ENCODE data around the gene DNAH12. TPM values are rescaled to one million over a fixed set of nuclear protein-coding genes. Genes with fewer than 3 reads are reported as not detected.
A peak's percentile ranks its signal among the peaks of the same experiment; 100 is the strongest.

The DNAH12 gene
- 0.08 TPM for total RNA-seq

DNA sequence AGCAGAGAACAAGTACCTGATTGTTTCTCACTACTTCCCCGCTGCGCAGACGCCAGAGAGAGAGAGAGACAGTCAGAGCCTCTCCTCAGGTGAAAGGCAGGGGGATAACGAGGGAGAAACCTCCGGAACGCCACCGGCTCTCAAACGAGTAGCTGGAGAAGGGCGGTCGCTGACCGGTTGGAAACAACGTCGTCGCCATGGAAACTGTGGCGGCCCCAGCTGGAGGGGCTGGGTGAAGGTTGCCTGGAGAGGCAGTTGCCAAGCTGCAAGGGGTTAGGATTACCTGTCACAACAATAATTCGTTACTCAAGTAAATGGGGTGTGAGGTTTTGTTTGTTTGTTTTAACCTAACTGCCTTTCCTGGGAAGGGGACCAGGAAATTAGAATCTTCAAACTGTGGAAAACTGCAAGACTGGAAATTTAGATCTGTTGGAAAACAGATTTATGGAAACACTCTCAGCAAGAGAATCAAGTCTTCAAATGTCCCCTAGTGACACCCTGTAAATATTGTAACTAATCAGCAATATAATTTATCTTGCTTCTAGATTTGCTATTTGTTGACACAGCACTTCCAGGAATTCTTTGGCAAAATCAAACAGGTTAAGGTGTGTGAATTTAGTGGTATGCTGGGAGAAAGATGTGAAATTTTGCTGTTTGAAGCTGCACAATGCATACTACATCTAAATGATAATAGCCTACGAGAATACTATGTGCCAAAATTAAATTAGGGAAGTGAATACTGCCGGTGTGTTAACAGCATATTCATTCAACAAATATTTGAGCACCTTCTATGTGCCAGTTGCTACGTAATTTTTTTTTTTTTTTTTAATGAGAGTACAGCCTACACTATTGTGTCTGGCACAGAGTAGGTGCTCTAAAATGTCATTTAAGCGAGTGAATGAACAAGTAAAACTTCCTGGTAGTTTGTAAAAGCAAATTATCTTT is at the start of gene DNAH12:
Gene DNAH12 (minus strand): TSS at position 164 of the 945 bp plus-strand sequence. CDS start 1,474 bp downstream, outside the sequence.
- peak; percentile 32 for ATAC-seq

- no peak for ATAC-seq
Measured at GRCh38 chr3:57592306-57592705, 48.2 kb upstream of the DNAH12 start.

DNA sequence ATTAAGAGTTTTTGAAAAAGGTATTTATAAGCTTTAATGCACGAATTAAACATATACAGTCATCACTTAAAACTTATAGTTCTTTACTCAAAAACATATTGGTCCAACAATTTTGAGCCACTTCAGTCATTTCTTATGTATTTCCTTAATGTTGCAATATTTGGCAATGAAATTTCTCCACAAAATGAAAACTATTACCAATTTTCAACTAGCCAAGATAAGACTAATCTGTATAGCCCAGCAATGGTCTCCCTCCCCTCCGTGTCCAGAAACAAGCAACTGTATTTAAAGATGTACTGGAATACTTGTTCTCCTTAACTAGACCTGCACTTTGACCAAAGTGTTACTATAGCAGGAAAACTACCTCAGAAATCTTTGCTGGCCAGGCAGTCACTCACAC is 43.8 kb upstream of the DNAH12 start:
- ATAC-seq, result no peak

- ATAC-seq, result no peak
Measured at GRCh38 chr3:57586778-57587177, 42.6 kb upstream of the DNAH12 start.

GRCh38 chr3:57583544-57583943 is 39.4 kb upstream of the DNAH12 start:
- ATAC-seq, result no peak

GRCh38 chr3:57582474-57583168 is 38.5 kb upstream of the DNAH12 start:
- peak; percentile 73 for ATAC-seq

DNA sequence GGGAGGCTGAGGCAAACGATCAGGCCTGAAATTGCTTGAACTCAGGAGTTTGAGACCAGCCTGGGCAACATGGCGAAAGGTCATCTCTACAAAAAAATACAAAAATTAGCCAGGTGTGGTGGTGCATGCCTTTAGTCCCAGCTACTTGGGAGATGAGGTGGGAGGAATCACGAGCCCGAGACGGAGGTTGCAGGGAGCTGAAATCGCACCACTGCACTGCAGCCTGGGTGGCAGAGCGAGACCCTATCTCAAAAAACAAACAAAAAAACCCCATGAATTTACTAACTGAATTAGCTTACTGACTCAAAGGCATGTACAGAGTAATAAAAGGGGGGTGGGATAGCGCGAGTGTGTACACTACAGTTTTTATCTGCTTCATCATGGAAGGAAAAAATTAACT is 33.7 kb upstream of the DNAH12 start:
- no peak for ATAC-seq

GRCh38 chr3:57575966-57576626 is 32.0 kb upstream of the DNAH12 start:
- no peak for ATAC-seq

- no peak for ATAC-seq
Measured at GRCh38 chr3:57572096-57572495, 28.0 kb upstream of the DNAH12 start.

DNA sequence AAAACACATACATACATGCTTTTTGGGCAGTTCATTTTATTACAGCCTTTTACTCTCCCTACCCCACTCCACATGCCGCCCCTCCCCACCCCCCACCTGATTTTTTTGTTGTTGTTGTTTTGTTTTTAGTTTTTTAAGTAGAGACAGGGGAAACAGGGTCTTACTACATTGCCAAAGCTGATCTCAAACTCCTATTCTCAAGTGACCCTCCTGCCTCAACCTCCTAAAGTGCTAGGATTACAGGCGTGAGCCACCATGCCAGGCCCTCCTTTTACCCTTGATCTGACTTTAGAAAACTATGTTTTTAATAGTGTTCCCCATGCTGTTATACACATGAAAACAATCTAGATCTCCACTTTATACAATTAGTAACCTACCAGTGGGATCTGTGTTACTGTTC is 26.7 kb upstream of the DNAH12 start:
- no peak for ATAC-seq

- no peak for ATAC-seq
Measured at GRCh38 chr3:57569859-57570450, 25.8 kb upstream of the DNAH12 start.

GRCh38 chr3:57559526-57559925 is 15.4 kb upstream of the DNAH12 start:
- no peak for ATAC-seq

GRCh38 chr3:57557085-57557537 is 13.0 kb upstream of the DNAH12 start:
- ATAC-seq, result peak; percentile 36

DNA sequence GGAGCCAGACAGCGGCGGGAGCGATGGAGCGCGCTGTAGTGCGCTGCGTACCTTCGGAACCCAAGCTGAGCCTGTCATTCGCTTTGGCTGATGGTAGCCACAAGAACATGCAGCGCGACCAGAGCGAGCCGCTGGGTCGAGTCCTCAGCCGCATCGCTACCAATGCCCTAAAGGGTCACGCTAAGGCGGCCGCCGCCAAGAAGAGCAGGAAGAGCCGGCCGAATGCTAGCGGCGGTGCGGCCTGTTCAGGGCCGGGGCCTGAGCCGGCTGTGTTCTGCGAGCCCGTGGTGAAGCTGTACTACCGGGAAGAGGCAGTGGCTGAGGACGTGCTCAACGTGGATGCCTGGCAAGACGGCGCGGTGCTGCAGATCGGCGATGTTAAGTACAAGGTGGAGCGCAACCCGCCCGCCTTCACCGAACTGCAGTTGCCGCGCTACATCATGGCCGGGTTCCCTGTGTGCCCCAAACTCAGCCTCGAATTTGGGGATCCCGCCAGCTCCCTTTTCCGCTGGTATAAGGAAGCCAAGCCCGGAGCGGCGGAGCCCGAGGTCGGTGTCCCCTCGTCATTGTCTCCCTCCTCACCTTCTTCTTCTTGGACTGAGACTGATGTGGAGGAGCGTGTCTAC is 12.4 kb upstream of the DNAH12 start:
- ATAC-seq, result peak; percentile 61

DNA sequence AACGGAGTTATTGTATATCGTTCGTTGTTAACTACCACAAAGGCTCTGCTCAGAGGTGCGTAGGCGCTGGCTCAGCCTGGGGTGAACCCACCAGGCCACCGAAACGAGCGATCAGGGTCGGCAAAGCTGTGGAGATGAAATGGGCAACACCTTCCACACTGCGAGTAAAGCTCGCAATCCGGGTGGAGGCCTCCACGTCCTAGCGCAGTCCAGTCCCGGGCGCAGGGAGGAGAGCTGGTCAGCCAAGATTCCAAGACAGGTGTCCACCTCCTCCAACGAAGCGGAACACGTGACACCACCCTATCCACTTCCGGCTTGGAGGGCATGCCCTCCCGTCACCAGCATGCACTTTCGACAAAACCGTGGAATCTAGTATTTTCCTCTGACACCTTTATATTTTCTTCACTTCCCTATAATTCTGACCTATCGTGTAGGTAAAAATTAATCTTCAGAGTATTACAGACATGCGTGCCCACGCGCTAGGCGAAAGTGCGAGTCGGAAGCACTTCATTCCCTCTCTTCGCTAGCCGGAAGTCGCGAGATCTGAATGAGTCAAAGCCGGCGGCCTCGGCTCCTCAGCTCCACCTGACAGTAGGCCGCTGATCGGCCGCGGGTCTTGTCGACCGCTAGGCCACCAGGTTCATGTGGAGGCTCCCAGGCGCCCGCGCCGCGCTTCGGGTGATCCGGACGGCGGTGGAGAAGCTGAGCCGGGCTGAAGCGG is 11.8 kb upstream of the DNAH12 start, which contains the start of gene PDE12:
Gene PDE12 (plus strand): TSS at position 537 of the 721 bp plus-strand sequence. CDS start 106 bp downstream, at position 643.
- peak; percentile 93 for ATAC-seq

- no peak for ATAC-seq
Measured at GRCh38 chr3:57555306-57555705, 11.2 kb upstream of the DNAH12 start.

DNA sequence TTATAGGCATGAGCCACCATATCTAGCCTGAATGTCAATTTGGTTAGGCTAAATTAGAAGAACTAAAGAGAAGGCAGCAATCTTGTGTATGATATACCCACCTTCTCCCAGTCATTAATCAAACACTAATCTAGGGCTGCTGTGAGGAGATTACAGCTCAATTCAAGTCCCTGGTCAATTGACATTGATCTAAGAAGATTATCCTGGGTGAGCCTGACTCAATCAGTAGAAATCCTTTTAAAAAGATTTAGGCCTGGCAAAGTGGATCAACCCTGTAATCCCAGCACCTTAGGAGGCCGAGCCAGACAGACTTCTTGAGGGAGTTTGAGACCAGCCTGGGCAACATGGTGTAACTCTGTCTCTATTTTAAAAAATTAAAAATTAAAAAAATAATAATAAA is 2.5 kb upstream of the DNAH12 start:
- ATAC-seq, result no peak

- no peak for ATAC-seq
Measured at GRCh38 chr3:57545636-57546268, 1.6 kb upstream of the DNAH12 start.

GRCh38 chr3:57538465-57538864 is 5.7 kb downstream of the DNAH12 start:
- ATAC-seq, result peak; percentile 99

DNA sequence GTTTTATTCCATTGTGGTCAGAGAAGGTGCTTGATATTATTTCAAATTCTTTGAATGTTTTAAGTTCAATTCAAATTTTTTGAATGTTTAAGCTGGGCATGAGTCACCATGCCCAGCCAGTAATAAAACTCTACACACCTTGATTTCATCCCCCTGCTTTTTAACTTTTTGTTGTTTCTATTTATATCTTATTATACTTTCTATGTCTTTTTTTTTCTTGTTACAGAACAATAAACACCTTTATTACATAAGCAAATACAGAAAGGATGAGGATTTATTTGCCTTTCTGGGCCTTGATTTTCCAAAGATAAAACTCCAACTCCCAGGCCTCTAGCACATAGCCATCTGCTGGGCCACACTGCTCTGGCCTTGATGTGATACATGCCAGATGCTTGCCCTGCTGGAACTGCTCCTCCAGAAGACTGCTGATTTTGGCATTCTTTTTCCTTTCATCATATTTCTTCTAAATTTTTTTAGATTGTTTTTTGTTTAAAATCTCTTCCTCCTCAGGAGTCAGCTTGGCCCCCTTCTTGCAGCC is 14.0 kb downstream of the DNAH12 start:
- ATAC-seq, result no peak
